Body of pancreas (tissue), 4 donors: ENCODE measurements around the gene ACCS. TPM values are rescaled to one million over a fixed set of nuclear protein-coding genes. Genes with fewer than 3 reads are reported as not detected.

Experiments
- ATAC-seq: fragments of 150-250 bp; one replicate; pipeline ENCODE4 v1.9.1; 2016
- DNase-seq, 4 donors: peaks; one replicate each; pipeline ENCODE4 v3.0.0-alpha.2; 2019
- H3K27ac ChIP-seq, 4 donors: fragments of 200-600 bp; sonication (generic); 1 replicate in 3 of 4; 2 replicates in 1 of 4; pipeline versions ENCODE4 v1.5.1 to v1.6.1; 2016 to 2019; ENCODE audit warnings: mild to moderate bottlenecking in 1 of 4, mixed read lengths in 1 of 4, moderate library complexity in 1 of 4
- H3K27me3 ChIP-seq, 2 donors: fragments of 200-600 bp; sonication (generic); one replicate each; pipeline ENCODE4 v1.6.0; 2016; ENCODE audit warnings: mild to moderate bottlenecking in 1 of 2
- H3K36me3 ChIP-seq, 2 donors: fragments of 200-600 bp; sonication (generic); replicated peaks in 1 of 2; 2 replicates each; pipeline ENCODE4 v1.5.1; 2016; ENCODE audit warnings: low read depth in 2 of 2; ENCODE audit not compliant: insufficient read depth in 1 of 2
- H3K4me1 ChIP-seq: fragments of 200-600 bp; sonication (generic); one replicate; pipeline ENCODE4 v1.6.0; 2016
- H3K4me3 ChIP-seq, 2 donors: fragments of 200-600 bp; sonication (generic); 1 replicate in 1 of 2; 2 replicates in 1 of 2; pipeline ENCODE4 v1.5.1; 2016 to 2019
- H3K9me3 ChIP-seq, 3 donors: fragments of 200-600 bp; sonication (generic); 1 replicate in 2 of 3; 2 replicates in 1 of 3; pipeline ENCODE4 v1.5.1; 2016
- POLR2A ChIP-seq, 3 donors: fragments of 450-650 bp; IDR thresholded peaks; one replicate each; pipeline ENCODE4 v1.6.1; 2016; ENCODE audit warnings: antibody characterized with exemption in 3 of 3, mild to moderate bottlenecking in 2 of 3
- WGBS, 2 donors: methylation state at CpG; one replicate each; pipeline ENCODE4 v1.1.5; 2017; 5-methylcytosine and 5-hydroxymethylcytosine counted together
- intact Hi-C: fragments of 100-400 bp; cut with DNase I; formaldehyde crosslinking; loops from one replicate; pipeline ENCODE4 v1.15.1; 2023
- total RNA-seq, 2 donors: library from RNA; depleted of rRNA; stranded (reverse); fragments of >200 nt; gene quantifications; one replicate each; pipeline ENCODE4 v1.1.0, GENCODE V29; 2016
- TF ChIP-seq, protein P1 (sequence below), 7 experiments: fragments of 450-650 bp in 4 of 7; fragments of 200-600 bp in 3 of 7; sonication (generic) in 3 of 7; IDR thresholded peaks; one replicate each; pipeline ENCODE4 v1.5.1; 2016 to 2019; ENCODE audit warnings: antibody characterized with exemption in 7 of 7

ACCS gene
- total RNA-seq, 2 donors from 2014 or later, result 14.3 to 64.9 TPM

DNA sequence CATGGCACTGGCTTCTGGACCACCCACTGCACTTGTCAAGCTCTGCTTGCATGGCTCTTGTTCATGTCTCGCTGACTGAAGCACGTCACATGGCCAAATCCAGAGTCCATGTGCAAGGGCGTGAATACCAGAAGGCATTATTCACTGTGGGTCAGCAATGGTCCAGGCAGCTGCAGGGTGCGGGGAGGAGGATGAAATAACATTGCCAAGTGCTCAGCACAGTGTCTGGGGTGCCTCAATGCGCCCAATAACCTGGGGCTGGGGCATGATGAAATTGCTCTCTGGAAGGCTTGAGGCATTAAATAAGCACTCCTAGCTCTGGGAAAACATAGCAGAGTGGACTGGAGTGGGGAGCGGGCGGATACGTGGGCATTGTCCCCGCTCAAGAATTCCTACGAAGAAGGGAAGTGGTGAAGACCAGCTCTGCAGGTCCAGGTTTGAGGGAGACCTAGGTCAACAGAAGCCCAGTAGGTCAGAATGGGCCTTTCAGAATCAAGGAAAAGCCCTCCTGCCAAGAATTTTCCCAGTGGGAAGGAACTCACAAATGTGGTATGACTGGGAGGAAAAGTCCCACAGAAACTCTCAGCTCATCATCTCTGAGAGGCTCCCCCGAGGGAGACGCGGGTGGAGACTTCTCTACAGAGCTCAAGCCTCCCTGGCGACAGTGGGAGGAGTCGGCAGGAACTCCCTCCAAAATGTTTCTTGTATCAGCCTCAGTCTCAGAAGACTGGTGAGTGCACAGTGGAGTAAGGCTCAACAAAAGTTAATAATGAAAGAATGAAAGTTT lies 33.6 kb upstream of the ACCS start:
- Histone ChIP-seq H3K36me3 (no peaks in the 10 kb centered on the region), H3K9me3 (no peaks in the 10 kb centered on the region), H3K4me3 (no peak overlapping the region), H3K27me3 (no peaks in the 10 kb centered on the region), H3K4me1 (peaks cover 4% of the 10 kb centered on the region), H3K27ac (no peak overlapping the region)
- intact Hi-C loops, result no loop called here
- TF ChIP-seq POLR2A (IDR thresholded peaks at IDR 0.05), result no peak
- TF ChIP-seq, protein P1, sequence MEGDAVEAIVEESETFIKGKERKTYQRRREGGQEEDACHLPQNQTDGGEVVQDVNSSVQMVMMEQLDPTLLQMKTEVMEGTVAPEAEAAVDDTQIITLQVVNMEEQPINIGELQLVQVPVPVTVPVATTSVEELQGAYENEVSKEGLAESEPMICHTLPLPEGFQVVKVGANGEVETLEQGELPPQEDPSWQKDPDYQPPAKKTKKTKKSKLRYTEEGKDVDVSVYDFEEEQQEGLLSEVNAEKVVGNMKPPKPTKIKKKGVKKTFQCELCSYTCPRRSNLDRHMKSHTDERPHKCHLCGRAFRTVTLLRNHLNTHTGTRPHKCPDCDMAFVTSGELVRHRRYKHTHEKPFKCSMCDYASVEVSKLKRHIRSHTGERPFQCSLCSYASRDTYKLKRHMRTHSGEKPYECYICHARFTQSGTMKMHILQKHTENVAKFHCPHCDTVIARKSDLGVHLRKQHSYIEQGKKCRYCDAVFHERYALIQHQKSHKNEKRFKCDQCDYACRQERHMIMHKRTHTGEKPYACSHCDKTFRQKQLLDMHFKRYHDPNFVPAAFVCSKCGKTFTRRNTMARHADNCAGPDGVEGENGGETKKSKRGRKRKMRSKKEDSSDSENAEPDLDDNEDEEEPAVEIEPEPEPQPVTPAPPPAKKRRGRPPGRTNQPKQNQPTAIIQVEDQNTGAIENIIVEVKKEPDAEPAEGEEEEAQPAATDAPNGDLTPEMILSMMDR (IDR thresholded peaks at IDR 0.05), result no peak
- peak in 2 of 4 donors; percentile 33 to 48 for DNase-seq
- WGBS, 2 donors, result 79 to 84% methylated on average over 15 of the region's 15 CpGs
- ATAC-seq, result peak; percentile 41

DNA sequence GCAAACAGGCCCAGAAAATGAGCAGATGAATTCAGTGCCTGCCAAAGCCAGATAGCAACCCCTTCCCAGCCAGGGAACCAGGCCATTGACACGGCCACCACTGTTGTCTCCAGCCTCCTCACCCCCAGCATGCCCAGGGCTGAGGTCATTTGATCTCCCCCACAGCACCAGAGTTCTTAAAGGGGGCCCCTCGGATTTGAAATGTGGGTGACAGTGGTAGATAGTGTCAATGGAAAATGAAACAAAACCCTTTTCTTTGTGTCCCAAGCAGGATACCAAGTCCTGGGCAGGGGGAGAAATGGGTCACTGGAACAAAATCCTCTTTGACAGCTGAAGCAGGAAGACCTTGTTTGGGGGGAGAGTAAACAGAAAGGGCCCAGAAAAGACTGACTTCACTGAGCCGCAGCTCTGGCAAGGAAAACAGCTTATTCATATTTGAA lies 32.6 kb upstream of the ACCS start:
- no peak overlapping the region for H3K4me3 ChIP-seq
- ATAC-seq (no peak), DNase-seq (no peak)
- WGBS, 2 donors, result 28 to 31% methylated on average over 3 of the region's 3 CpGs
- no peaks in the 10 kb centered on the region for H3K27me3 ChIP-seq
- no peak overlapping the region for H3K27ac ChIP-seq
- intact Hi-C loops, result no loop called here
- H3K9me3 ChIP-seq, result no peaks in the 10 kb centered on the region
- no peaks in the 10 kb centered on the region for H3K36me3 ChIP-seq
- peaks cover 4% of the 10 kb centered on the region for H3K4me1 ChIP-seq
- TF ChIP-seq POLR2A (IDR thresholded peaks at IDR 0.05), result no peak
- TF ChIP-seq, protein P1 (IDR thresholded peaks at IDR 0.05), result no peak

DNA sequence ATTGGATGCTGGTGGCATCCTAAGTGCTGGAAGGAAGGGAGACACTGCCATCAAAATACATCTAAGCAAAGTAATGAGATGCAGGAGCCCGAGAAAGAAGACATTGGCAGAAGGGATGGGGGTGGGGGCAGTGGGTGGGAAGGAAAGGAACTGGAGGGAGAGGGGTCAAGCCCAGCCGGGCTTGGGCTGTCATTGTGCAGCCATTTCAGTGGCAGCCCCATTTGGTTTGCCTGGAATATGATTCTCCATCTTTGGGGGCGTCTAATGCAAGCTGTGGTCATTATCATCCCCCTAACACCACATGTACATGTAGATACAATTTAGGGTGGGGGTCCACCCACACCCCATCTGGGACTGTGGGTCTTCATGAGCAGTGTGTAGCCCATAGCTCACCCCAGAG lies 32.2 kb upstream of the ACCS start:
- DNase-seq (no peak), ATAC-seq (no peak)
- H3K4me3 ChIP-seq, result no peak overlapping the region
- H3K36me3 ChIP-seq, result no peaks in the 10 kb centered on the region
- intact Hi-C loops, result no loop called here
- H3K27ac ChIP-seq, result no peak overlapping the region
- TF ChIP-seq, protein P1 (IDR thresholded peaks at IDR 0.05), result no peak
- TF ChIP-seq POLR2A (IDR thresholded peaks at IDR 0.05), result no peak
- H3K9me3 ChIP-seq, result no peaks in the 10 kb centered on the region
- H3K27me3 ChIP-seq, result no peaks in the 10 kb centered on the region
- H3K4me1 ChIP-seq, result peaks cover 4% of the 10 kb centered on the region
- WGBS, 2 donors, result 36 to 44% methylated on average over 3 of the region's 3 CpGs

DNA sequence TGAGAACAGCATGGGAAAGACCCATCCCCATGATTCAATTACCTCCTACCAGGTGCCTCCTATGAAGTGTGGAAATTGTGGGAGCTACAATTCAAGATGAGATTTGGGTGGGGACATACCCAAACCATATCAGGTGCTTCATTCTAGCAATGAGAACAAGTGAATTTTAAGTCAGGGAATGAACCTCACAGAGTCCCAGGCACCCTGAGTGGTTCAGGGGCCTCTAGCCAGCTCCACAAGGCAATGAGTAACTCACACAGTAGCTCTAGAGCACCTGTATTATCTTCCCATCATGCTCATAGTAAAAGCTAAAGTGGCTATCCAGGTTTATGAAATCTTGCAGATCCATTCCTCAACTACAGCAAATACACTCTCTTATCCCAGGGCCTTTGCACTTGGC lies 31.4 kb upstream of the ACCS start:
- Histone ChIP-seq H3K4me1 (peaks cover 4% of the 10 kb centered on the region), H3K27ac (no peak overlapping the region), H3K36me3 (no peaks in the 10 kb centered on the region), H3K9me3 (no peaks in the 10 kb centered on the region), H3K27me3 (no peaks in the 10 kb centered on the region), H3K4me3 (no peak overlapping the region)
- ATAC-seq (no peak), DNase-seq (no peak)
- intact Hi-C loops, result loop anchor here (5.0 kb wide), 1 partner anchor 147 kb away; no protein-coding TSS in a partner anchor
- TF ChIP-seq POLR2A (IDR thresholded peaks at IDR 0.05), result no peak
- TF ChIP-seq, protein P1 (IDR thresholded peaks at IDR 0.05), result no peak
